ENCODE results near the gene CMIP.

CMIP gene

DNA sequence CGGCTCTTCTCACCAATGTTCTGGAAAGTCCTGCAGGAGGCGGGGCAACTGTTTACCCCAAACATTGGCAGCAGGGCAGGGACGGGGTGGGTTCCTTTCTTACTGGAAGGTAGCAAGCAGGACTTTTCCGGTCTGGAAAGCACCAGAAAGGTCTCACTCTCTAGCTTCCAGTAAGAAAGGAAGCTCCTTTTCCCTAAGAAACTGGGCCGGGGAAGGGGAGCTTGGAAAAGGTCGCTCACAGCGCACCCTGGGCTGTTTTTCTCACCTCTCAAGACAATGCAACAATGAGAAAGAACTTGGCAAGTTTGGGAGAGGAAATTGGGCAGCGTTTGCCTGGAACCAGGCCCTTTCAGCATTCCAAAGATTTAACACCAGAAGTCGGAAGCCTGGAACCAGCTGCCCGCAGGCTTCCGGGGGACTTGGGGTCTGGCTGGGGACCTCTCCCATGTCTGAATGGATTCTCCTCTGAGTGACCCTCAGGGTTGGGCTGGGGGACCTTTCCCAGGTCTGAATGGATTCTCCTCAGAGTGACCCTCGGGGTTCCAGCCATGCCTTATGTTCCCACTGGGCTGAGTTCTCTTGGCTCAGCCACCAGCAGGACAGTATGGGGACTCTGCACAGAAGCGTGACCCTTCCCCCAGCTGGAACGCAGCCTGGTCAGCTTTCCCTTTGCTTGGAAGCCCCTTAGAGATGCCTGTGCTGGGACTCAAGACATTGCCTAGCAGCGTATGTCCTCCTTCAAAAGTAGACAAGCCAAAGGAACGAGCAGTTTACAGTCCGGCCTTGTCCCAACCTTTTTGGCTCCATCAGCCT, 167.9 kb downstream of the CMIP start:
- no peak overlapping the region for H3K4me3 ChIP-seq (ENCODE audit: low read depth, low read length)

DNA sequence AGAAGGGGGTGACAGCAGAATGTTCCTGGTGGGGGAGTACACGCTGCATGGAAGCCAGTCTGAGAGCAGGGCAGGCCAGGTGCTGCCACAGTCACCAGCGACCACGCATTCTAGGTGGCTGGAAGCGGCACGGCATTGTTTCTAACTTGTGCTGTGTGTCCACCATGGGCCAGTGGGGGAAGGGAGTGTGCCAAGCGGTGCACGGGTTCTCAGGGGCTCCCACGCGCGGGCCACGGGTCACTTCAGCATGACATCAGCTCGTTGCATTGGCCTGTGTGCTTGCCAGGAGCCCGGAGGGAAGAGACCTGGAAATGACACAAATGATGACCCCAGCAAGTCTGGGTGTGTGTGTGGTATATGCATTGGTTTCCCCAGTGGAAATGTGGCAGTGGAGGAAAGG, 169.6 kb downstream of the CMIP start:
- H3K4me3 ChIP-seq (ENCODE audit: low read depth, low read length): no peak overlapping the region

DNA sequence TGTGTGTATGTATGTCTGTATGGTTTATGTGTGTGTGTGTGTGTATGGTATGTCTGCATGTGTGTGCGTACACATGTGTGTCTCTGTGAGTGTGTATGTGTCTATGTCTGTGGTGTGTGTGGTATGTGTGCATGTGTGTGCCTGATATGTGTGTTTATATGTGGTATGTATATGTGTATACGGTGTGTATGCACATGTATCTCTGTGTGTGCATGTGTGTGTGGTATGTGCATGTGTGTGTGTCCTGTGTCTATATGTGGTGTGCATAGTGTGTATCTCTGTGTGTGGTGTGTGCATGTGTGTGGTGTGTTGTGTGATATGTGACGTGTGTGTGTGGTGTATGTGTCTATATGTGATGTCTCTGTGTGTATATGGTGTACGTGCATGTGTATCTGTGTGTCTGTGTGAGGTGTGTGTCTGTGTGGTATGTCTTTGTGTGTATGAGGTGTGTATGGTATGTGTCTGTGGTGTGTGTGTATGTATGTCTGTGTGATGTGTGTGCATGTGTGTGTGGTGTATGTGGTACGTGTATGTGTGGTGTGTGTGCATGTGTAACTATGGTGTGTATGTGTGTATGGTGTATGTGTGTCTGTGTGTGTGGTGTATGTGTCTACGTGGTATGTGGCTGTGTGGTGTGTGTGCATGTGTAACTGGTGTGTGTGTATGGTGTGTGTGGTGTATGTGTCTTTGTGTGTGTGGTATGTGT, 170.2 kb downstream of the CMIP start:
- no peak overlapping the region for H3K4me3 ChIP-seq (ENCODE audit: low read depth, low read length)

DNA sequence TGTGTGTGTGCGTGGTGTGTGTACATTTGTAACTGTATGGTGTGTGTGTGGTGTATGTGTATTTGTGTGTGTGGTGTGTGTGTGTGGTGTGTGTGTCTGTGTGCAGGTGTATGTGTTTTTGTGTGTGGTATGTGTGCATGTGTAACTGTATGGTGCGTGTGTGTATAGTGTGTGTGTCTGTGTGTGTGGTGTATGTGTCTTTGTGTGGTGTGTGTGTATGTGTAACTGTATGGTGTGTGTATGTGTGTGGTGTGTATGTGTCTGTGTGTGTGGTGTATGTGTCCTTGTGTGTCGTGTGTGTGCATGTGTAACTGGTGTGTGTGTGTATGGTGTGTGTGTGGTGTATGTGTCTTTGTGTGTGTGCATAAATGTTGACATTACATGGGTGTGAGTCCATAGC, 170.8 kb downstream of the CMIP start:
- H3K4me3 ChIP-seq (ENCODE audit: low read depth, low read length): no peak overlapping the region

DNA sequence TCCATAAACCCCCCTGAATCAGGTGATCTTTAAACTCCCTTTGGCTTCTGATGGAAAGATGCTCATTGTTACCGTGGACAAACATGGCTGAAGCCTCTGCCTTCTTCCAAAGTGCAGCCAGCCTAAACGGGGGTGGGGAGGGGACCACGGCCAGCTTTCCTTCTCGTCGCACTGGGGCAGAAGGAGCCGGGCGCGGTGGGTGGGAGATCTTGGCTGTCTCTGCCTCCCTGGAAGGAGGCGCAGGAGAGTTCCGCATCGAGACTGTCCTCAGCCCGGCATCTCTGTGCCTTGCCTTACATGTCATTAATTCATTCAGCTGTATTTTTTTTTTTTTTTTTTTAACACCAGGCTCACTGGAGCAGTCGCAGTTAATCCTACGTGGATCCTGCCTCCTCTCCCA, 171.2 kb downstream of the CMIP start:
- H3K4me3 ChIP-seq (ENCODE audit: low read depth, low read length): no peak overlapping the region

DNA sequence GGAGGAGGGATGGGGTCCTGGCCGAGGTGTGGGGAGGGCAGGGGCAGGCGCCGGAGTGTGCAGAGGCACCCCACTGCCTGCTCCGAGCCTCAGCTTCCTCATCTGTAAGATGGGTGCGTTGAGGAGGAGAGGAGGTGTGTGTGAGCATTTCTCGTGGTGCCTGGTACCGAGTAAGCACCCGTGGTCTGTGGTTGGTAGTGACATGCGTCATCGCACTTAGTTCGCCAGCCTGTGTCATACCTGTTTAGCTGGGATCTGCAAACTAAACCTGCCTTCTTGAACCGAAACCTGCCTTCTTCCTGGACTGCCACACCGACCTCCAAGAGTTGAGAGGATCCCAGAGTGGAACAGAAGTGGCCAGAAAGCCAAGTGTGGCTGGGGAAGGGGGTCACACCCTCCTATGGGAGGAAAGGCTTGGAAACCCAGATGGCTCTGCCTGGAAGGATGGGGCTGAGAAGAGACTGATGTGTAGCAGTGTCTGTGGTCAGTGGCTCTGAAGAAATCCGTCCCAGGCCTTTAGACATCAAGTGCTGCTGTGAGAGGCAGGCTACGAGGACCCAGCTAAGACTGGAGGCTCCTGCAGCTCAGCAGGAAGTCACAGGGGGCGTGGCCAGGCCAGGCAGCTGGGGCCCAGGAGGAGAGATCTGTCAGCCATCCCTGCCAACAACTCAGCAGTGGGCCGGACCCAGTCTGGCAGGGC, 171.9 kb downstream of the CMIP start:
- no peak overlapping the region for H3K4me3 ChIP-seq (ENCODE audit: low read depth, low read length)

DNA sequence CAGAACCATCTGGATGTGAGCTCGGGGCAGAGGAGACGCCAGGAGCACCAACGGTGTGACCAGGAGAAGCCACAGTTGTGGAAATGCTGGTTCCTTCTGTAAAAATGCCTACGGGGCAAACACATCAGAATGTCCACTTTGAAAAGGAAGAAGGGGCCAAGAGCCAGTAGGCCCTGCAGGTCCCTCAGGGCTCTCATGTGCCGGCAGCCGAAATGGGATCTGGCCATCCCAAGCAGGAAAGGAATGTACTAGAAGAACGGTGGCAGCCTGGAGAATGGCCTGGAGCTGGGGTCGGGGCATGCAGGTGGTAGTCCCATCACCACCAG, 172.4 kb downstream of the CMIP start:
- no peak overlapping the region for H3K4me3 ChIP-seq (ENCODE audit: low read depth, low read length)

DNA sequence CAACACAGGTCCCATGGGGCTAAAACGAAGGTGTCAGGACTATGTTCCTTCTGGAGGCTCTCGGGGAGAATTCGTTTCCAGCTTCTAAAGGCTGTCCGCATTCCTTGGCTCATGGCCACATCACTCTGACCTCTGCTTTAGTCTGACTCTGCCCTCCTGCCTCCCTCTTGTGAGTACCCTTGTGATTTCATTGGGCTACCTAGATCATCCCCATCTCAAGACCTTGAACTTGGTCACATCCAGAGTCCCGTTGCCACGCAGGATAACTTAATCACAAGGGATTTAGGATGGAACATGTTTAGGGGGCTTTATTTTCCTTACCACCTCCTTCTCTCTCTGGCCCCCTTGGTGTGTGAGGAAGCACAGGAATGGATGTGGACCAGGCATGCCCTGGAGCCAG, 173.6 kb downstream of the CMIP start:
- H3K4me3 ChIP-seq (ENCODE audit: low read depth, low read length): no peak overlapping the region

DNA sequence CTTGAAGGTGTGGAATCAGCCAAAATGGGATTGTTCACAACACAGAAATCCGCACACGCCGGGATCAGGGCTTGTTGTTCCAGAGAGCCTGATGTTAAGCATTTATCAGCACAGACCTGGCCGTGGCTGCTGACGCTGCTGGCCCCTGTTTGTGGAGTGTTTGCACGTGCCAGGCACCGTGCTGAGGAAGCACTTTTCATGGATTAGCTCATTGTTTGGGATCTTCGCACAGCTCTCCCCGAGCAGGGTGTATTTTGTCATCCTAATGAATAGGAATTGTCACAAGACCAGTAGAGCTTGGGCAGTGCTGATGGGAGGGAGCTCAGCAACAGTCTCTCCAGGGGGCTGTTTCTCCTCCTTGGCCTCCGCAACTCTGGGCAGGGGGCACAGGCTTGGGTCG, 174.1 kb downstream of the CMIP start:
- H3K4me3 ChIP-seq (ENCODE audit: low read depth, low read length): no peak overlapping the region

DNA sequence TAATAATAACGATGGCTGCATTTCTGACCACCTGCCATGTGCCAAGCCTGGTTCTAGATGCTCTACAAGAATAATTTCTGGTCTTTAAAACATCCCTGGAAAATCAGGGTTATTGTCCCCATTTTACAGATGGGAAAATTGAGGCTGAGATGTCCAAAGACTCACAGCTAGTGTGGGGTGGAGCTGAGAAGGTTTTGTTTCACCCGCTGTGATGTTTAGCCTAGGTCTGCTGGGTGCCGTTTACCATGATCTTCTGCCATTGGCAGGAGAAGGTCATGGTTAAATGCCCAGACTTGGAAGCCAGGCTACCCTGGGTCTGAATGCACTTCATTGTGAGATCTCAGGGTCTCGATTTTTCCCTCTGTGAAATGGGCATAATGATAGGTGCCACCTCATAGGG, 175.4 kb downstream of the CMIP start:
- no peak overlapping the region for H3K4me3 ChIP-seq (ENCODE audit: low read depth, low read length)

DNA sequence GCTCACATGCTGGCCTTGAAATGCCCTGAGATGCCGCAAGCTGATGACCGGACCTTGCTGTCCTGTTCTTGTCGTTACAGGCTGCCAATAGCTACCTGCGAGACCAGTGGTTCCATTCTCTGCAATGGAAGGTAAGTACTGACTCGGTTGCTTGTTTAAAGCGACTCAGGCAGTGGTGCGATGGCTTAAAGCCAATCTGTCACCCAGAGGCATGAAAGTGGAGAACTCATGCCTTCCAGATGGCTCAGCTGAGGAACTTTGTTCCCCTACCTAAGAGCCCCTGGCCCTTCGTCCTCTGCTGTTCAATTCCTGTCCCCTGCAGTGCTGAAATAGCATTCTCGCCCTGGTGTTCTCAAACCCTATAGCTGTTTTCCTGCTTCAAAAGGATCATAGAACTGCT, 176.2 kb downstream of the CMIP start:
- H3K4me3 ChIP-seq (ENCODE audit: low read depth, low read length): no peak overlapping the region

DNA sequence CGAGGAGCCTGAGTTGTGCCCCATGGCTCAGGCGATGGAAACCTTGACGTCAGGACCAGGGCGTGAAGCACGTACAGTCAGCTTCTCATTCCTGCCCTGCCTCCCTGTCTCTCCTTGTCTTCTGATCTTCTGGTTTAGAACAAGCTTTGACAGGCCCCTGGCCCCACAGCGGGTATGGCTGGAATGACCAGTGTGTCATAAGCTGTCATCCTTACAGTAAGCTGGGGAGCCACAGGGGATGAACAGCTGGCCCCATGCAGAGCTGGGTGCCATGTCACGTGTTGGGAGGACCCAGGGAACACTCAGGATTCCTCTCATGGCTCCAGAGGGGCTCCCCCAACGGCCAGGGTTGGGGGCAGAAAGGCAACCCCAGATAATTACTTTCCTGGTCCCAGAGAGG, 176.9 kb downstream of the CMIP start:
- no peak overlapping the region for H3K4me3 ChIP-seq (ENCODE audit: low read depth, low read length)

DNA sequence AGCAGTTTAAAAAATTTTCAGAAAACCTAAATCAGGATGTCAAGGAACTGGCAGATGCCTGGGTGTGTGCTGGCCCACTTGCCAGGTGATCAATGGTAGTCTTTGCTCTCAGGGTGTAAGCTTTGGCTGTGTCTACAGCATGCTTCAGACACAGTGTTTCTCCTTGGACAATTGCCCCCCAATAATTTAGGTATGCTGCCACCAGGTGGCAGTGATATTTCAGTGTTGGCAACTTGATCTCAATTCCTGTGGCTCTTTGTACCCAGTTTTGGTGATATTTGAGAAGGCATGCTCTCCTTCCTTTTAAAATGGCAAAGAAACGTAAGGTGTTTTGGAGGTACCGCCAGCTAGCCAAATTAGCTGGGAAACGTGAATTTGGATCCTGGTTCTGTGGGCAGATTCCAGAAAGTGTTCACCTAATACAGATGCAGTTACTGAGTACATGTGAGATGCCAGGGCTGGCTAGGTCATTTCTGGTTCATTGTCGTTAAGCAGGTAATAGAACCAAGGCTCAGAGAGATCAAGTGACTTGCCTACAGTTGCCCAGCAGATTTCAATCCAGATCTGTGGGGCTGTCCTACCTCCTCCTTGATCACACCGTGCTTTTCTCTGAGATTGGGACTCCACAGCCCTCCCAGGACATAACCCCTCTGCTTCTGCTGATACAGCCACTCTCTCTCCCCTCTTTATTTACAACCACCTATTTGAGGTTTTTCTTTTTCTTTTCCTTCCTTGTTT, 178.9 kb downstream of the CMIP start:
- H3K4me3 ChIP-seq (ENCODE audit: low read depth, low read length): no peak overlapping the region

DNA sequence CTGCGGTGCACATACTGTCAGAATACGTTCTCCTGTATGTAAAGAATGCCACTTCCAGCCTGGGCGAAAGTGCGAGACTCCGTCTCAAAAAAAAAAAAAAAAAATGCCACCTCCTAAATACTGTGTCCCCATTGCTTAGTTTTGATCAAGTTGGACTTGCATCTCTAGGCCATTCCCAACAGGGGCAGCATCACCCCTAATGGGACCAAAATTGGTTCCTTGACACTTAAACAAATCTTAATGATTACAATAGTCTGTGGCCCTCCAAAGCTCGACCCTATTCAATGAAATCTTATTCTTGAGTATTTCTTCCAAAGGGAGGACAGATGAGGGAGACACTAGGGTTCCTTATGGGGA, 179.8 kb downstream of the CMIP start:
- no peak overlapping the region for H3K4me3 ChIP-seq (ENCODE audit: low read depth, low read length)

DNA sequence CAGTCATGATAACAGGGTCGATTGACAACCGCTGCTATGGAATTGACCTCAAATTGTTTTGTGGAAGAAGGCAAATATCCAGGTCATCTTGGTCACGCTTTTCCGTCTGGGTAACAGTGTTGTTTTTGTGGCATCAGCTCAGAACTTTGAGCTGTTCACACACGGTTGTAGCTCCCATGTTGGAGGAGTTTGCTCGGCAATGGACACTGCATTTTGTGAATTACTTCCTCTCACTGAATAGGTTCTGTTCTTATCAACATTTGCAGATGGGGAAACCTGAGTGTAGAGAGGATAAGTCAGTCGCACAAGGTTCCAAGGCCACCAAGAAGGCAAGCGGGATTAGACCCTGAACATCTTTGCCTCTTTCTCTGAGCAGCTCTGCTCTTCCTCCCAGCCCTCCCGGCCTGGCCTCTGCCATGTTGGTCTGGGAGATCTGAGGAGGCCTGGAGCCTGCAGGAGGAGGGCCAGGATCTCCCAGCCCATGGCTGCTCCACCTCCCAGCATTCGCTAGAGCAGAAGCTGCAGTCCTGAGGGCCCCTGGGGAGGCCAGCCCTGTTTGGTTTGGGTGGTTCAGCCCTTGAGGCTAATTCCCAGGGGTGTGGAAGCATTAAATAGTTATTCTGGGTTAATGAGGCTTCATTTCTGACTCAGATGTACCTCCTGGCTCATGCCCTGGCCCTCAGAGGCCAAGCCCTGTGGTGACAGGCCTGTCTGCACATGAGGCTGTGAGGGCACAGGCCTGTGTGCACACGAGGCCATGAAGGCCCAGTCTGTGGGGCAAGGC, 180.3 kb downstream of the CMIP start:
- H3K4me3 ChIP-seq (ENCODE audit: low read depth, low read length): no peak overlapping the region

DNA sequence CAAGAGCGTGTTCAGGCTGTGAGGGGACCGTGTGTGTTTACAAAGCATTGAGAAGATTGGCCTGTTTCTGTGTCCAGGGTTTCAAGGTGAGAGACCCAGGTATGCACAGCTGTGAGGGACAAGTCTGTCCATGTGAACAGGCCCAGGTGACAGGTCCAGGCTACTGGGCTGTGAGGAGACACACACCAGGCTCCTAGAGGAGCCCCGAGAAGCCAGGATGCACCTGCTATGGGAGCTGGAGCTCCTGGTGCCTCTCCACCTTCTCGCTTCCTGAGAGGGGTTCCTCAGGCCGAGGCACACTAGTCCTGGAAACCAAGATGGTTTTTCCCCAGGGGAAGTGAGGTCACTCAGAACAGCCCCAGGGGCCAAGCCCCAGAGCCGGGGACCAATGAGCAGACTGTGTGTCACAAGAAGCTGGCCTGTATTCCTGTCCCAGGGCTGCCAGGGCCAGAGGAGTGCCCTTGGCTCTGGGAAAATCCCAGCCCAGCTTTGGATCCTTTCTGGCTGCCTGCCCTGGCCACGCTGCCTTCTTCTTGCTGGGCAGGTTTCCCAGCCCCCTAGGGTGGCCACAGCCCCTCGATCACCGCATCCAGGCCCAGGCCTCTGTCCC, 181.0 kb downstream of the CMIP start:
- H3K4me3 ChIP-seq (ENCODE audit: low read depth, low read length): no peak overlapping the region

DNA sequence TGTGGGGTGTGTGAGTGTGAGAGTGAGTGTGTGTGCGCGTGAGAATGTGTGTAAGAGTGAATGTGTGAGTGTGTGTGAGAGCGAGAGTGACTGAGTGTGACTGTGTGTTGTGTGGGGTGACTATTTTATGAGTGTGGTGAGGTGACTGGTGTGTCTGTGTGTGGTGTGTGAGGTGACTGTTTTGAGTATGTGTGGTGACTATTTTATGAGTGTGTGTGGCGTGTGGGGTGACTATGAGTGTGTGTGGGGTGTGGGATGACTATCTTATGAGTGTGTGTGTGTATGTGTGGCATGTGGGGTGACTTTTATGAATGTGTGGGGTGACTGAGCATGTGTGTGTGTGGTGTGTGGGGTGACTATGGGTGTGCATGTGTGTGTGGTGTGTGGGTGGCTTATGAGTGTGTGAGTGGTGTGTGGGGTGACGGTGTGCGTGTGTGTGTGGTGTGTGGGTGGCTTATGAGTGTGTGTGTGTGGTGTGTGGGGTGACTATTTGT, 181.6 kb downstream of the CMIP start:
- no peak overlapping the region for H3K4me3 ChIP-seq (ENCODE audit: low read depth, low read length)

DNA sequence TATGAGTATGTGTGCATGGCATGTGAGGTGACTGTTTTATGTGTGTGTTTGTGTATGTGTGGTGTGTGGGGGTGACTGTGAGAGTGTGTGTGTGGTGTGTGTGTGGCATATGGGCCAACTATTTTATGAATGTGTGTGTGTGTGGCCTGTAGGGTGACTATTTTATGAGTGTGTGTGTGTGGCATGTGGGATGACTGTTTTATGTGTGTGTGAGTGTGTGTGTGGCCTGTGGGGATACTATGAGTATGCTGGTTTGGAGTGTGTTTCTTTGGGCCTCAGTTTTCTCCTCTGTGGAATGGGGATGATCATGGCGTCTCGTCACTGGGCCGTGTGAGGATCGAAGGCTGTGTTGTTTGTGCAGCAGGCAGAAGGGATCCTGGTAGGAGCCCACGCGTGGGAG, 182.4 kb downstream of the CMIP start:
- no peak overlapping the region for H3K4me3 ChIP-seq (ENCODE audit: low read depth, low read length)

DNA sequence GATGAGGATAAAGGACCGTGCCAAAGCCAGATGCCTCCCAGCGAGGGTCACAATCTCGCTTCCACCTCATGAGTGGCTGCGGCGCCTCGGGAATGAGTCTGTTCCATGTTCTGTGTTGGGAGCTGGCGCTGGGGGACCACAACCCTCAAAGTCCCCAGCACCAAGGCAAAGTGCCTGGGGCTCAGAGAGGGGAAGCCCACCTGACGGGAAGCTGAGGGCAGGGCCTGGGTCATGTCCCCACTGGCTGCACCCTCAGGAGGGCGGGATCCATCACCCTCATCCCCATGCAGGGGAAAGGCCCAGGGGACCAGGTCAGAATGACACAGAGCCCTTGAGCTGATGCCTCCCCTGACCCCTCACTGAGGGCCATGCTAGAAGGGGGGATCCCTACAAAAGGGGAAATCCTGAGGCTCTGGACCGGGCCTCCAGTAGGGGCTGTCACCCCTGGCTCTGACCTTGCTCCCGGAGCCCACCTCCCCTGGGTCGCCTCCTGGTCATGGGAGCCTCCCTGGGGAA, 183.2 kb downstream of the CMIP start:
- no peak overlapping the region for H3K4me3 ChIP-seq (ENCODE audit: low read depth, low read length)

Measured in iPS-11a (cell line).